ENCODE results near the gene RHCE. TPM values are rescaled to one million over a fixed set of nuclear protein-coding genes. Genes with fewer than 3 reads are reported as not detected.
"Not testable (repeated sequence)": the region's sequence is repeated elsewhere in the genome, so short reads cannot be mapped to it uniquely, and the experiment has no call there.

Gene RHCE
- total and polyA plus RNA-seq, 8 donors = 0.23 to 0.90 (median 0.49) TPM

GRCh38 chr1:25392841-25393240, 27.8 kb downstream of the RHCE start:
- Histone ChIP-seq H3K27ac (no peak overlapping the region), H3K4me3 (no peak overlapping the region), H3K4me1 (no peaks in the 10 kb centered on the region), H3K36me3 (no peaks in the 10 kb centered on the region), H3K9me3 (no peaks in the 10 kb centered on the region), H3K27me3 (no peaks in the 10 kb centered on the region)
- DNase-seq (no peak), FAIRE-seq (no peak), ATAC-seq (no peak)
- 93 to 95% methylated on average over 6 of the region's 6 CpGs for WGBS, 2 donors
- TF ChIP-seq CTCF (IDR thresholded peaks at IDR 0.05) = no peak
- intact Hi-C loops (cut with DNase I) = no loop called here

GRCh38 chr1:25389721-25390120, 30.9 kb downstream of the RHCE start:
- H3K27ac ChIP-seq; H3K4me3 ChIP-seq; H3K27me3 ChIP-seq; FAIRE-seq; H3K36me3 ChIP-seq; H3K4me1 ChIP-seq; intact Hi-C loops (cut with DNase I); DNase-seq; ATAC-seq; H3K9me3 ChIP-seq: not testable (repeated sequence)
- WGBS, 2 donors = 80 to 83% methylated on average over 2 to 3 of the region's 3 CpGs

- H3K9me3 ChIP-seq; H3K4me3 ChIP-seq; intact Hi-C loops (cut with DNase I); H3K36me3 ChIP-seq; H3K27ac ChIP-seq; FAIRE-seq; H3K27me3 ChIP-seq; DNase-seq; ATAC-seq; H3K4me1 ChIP-seq: not testable (repeated sequence)
- 53 to 54% methylated on average over 6 to 8 of the region's 9 CpGs for WGBS, 2 donors
Measured at GRCh38 chr1:25388691-25389090, 31.9 kb downstream of the RHCE start.

GRCh38 chr1:25387096-25387495, 33.5 kb downstream of the RHCE start:
- intact Hi-C loops (cut with DNase I); H3K4me1 ChIP-seq; H3K36me3 ChIP-seq; H3K27ac ChIP-seq; H3K4me3 ChIP-seq; ATAC-seq; H3K27me3 ChIP-seq; DNase-seq; H3K9me3 ChIP-seq; FAIRE-seq: not testable (repeated sequence)
- WGBS, 2 donors = 81 to 84% methylated on average over 4 of the region's 4 CpGs

- H3K27ac ChIP-seq; H3K36me3 ChIP-seq; H3K4me3 ChIP-seq; intact Hi-C loops (cut with DNase I); FAIRE-seq; DNase-seq; H3K4me1 ChIP-seq; H3K9me3 ChIP-seq; H3K27me3 ChIP-seq; ATAC-seq: not testable (repeated sequence)
- no CpG with 5 or more reads among the region's 1 CpG for WGBS, 2 donors
Measured at GRCh38 chr1:25383875-25384274, 36.8 kb downstream of the RHCE start.

- H3K4me3 ChIP-seq; H3K27ac ChIP-seq; ATAC-seq; H3K4me1 ChIP-seq; FAIRE-seq; H3K9me3 ChIP-seq; intact Hi-C loops (cut with DNase I); H3K36me3 ChIP-seq; DNase-seq; H3K27me3 ChIP-seq: not testable (repeated sequence)
- WGBS, 2 donors = 86 to 95% methylated on average over 1 of the region's 1 CpG
Measured at GRCh38 chr1:25383090-25383489, 37.5 kb downstream of the RHCE start.

GRCh38 chr1:25382543-25382942, 38.1 kb downstream of the RHCE start:
- WGBS, 2 donors = 80 to 94% methylated on average over 1 of the region's 1 CpG
- H3K27ac ChIP-seq; H3K27me3 ChIP-seq; FAIRE-seq; H3K9me3 ChIP-seq; H3K4me3 ChIP-seq; ATAC-seq; H3K36me3 ChIP-seq; DNase-seq; intact Hi-C loops (cut with DNase I); H3K4me1 ChIP-seq: not testable (repeated sequence)

GRCh38 chr1:25378367-25378766, 42.3 kb downstream of the RHCE start:
- H3K36me3 ChIP-seq; intact Hi-C loops (cut with DNase I); H3K4me3 ChIP-seq; DNase-seq; H3K4me1 ChIP-seq; H3K9me3 ChIP-seq; H3K27me3 ChIP-seq; H3K27ac ChIP-seq; FAIRE-seq; ATAC-seq: not testable (repeated sequence)
- 61 to 75% methylated on average over 3 of the region's 3 CpGs for WGBS, 2 donors

GRCh38 chr1:25371757-25372156, 48.9 kb downstream of the RHCE start:
- ATAC-seq; DNase-seq; H3K27ac ChIP-seq; H3K4me3 ChIP-seq; FAIRE-seq; intact Hi-C loops (cut with DNase I); H3K27me3 ChIP-seq; H3K36me3 ChIP-seq; H3K9me3 ChIP-seq; H3K4me1 ChIP-seq: not testable (repeated sequence)
- whole genome bisulfite sequencing, 2 donors = 68 to 78% methylated on average over 7 of the region's 7 CpGs

GRCh38 chr1:25369691-25370271, 50.8 kb downstream of the RHCE start:
- H3K4me3 ChIP-seq; ATAC-seq; H3K27me3 ChIP-seq; FAIRE-seq; intact Hi-C loops (cut with DNase I); H3K27ac ChIP-seq; H3K9me3 ChIP-seq; H3K36me3 ChIP-seq; H3K4me1 ChIP-seq; DNase-seq: not testable (repeated sequence)
- 87 to 90% methylated on average over 12 of the region's 12 CpGs for WGBS, 2 donors

Measured in pancreas (tissue), 10 donors.